ENCODE measurements around the gene WWOX.
A peak's percentile ranks its signal among the peaks of the same experiment; 100 is the strongest.

Gene WWOX

DNA sequence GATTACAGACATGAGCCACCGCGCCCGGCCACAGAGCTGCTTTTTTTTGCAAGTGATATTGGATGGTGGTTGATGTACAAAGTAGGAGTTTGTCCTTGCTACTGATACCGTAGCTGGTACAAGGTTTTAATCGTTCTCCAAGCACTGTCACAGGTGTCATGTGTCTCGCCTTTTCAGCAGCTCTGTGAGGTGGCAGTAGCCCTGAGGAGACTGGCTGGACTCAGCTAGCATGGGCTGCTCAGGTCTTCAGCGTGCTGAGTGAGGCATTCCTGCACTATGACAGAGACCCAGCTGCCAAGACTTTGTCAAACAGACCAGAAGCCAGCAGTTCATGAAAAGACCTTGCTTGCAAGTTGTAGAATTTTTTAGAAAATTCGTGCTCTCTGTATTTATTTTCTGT, 7.2 kb downstream of the WWOX start:
- DNase-seq, result no peak

DNA sequence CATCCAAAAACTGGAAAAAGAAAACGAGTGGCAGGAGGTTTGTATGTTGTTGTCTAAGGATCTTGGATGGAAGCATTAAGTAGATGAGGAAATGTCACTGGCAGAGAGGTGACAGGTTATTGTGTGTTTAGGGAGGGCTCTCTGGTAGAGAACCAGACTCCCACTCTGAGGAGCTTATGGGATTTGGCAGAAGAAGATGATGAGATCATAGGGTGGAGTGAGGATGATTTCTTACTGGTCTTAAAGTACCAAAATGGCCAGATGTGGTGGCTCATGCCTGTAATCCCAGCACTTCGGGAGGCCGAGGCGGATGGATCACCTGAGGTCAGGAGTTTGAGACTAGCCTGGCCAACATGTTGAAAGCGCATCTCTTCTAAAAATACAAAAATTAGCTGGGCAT, 9.0 kb downstream of the WWOX start:
- no peak for DNase-seq

DNA sequence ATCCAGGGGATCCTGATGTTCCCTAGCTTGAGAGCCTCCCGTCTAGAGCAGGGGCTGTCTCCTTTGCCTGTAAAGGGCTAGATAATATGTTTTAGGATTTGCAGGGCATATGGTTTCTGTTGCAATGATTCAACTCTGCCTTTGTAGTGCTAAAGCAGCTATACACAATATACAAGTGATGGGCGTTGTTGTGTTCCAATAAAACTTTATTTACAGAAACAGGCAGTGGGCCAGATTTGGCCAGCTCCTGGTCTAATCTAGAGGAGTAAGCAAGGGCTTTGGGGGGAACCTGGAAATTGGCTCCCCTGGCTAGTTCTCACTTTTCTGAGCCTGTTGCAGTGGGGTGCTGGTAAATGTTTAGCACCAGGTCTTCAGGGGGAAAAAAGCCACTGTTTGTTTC, 13.8 kb downstream of the WWOX start:
- DNase-seq, result no peak

DNA sequence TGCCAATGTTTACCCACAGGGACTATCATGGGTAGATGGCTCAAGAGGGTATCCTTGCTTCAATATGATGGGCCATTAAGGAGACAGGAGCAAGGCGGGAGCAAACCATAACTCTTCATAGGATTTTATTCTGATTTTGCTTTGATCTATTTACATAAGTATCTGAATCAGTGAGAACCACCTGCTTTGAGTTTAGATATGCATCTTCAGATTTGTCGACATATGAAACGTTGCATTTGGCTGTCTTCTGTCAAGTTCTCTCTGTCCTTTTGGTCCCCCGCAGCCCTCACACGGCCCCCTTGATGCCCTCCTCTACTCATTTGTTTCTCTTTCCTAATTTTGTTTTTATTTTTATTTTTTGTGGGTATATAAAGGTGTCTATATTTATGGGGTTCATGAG, 16.2 kb downstream of the WWOX start:
- no peak for DNase-seq

DNA sequence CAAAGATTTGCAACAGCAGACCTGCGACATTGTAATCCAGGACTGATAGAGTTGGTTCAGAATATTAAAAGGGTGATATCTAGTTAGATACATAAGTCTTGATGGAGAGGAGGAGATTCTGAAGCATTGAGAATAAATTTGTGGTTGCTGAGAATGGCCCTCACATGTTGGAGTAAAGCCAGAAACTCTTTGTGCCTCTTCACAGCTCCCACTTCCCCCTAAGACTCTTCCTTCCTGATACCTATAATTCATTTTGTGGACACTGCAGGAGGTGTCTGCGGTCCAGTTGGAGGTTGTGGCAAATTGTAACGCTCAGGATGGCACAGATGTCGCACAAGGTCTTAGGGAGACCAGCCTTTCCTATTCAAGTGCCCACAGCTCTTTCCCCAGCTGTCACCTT, 17.5 kb downstream of the WWOX start:
- DNase-seq, result peak; percentile 17

DNA sequence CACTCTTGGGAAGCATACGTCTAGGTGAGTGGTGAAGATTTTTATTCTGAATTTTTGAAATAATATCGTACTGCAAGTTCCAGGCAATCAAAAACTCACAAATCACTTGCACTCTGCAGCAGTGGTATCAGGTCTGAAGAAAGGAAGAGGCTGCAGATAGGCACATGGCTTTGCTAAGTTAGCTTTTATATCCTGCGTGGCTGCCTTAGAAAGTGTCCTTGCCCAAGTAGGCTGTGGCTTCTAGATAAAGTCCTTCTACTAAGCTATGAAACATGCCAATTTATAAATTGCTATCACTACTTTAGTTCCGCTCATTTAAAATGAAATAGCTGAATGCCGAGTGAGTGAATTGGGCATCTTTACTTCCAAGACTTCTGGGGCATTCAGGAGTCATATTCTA, 17.9 kb downstream of the WWOX start:
- no peak for DNase-seq

DNA sequence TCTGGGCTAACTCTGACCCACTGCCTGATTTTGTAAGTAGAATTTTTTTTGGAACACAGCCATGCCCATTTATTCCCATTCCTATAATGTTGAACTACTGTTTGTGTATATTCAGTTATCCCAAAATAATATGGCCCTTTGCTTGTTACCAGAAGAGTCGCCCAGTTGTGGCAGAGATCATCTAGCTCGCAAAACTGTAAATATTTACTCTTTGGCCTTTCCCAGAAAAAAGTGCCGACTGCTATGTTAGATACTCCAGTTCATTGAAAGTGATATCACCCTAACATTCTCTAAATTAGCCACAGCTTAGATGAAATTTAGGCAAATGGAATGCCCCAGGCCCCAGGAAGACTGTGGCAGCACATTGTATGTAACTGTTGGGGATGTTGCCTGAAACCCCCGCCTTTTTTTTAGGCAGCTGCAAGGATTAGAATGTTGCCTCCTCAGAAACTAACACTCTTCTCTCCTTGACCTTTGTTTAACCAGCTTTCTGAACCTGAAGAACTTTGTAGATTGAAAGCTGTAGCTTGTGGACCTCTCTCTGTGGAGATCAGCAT, 19.1 kb downstream of the WWOX start:
- no peak for DNase-seq

DNA sequence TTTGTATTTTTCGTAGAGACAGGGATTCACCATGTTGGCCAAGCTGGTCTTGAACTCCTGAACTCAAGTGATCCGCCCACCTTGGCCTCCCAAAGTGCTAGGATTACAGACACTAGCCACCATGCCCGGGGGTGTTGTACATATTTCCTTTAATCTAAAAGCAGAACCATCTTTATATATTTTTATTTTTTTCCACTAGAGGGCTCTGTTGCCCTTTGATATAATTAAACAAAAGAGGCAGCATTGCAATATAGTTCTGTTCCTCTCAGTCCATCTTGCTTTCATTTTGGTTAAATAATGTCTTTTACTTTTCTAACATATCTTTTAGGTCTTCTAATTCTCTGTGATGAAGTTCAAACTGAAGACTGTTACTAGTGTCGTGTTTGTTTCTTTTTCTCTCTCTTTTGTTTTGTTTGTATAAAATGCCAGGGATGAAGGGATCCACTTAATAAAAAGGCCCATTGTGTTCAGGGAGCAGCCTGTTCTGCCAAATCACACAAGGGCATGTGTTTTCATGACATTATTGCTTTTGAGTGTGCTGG, 23.4 kb downstream of the WWOX start:
- DNase-seq, result peak; percentile 34

DNA sequence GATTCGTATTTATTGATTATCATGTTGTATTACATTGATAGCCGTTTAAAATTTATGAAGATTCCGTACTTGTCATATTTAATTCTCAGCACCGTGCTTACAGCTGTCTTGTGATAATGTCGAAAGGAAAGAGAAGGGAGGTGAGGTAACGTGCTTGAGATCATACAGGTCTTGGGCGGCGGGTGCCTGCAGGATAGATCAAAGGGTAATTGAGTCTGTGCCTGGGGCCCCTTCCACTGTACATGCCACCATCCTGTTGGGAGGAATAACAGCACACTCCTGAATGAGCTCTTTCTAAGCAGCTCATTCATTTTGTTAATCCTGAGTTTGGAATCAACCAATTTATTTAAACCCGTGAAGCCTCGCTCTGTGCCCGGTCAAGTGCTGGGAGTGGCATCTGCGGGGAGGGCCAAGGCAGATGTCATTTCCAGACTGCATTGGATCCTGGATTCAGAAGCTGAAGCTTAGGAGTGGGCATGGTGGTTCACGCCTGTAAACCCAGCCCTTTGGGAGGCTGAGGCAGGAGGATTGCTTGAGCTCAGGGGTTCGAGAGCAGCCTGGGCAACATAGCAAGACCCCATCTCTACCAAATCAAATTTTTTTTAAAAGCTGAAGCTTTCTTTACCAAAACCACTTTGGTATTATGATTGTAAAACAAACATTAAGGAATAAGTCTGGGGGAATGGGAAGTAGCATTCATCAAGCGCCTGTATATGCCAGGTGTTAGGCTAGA, 25.8 kb downstream of the WWOX start:
- DNase-seq, result no peak

DNA sequence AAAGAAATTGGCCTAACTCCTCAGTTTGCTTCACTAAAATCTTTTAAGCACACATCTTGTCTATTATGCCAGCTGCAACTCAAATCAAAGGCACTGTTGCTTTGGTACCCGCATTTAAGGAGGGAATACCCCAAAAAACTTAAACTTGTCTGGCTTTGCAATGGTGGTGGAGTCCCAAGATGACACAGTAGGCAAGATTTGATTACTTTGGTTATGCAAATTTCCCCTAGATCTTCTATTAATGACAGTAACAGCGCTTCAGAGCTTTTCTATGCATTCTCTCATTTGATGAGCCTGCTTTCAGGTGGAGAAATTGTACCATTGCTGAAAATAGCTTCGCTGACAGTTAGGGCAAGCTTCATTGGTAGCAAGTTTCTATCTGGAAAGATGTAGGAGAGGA, 27.2 kb downstream of the WWOX start:
- DNase-seq, result no peak

DNA sequence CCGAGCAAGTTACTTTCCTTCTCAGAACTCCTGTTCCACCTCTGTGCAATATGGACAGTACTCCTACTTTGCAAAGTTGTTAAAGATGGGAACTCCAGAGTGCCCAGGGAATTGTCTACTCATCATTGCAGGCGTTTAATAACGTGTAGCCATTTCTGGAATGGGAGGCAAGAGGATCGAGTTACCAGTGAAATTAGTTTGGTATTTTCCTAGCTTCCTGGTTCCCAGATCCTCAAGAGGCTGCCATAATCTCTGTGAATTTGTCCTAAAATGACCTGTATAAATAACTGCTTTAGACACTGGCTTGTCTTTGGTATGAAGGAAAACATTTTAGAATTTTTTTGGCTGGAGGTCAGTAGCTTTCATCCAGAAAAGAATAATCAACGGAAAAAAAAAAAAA, 27.7 kb downstream of the WWOX start:
- no peak for DNase-seq

DNA sequence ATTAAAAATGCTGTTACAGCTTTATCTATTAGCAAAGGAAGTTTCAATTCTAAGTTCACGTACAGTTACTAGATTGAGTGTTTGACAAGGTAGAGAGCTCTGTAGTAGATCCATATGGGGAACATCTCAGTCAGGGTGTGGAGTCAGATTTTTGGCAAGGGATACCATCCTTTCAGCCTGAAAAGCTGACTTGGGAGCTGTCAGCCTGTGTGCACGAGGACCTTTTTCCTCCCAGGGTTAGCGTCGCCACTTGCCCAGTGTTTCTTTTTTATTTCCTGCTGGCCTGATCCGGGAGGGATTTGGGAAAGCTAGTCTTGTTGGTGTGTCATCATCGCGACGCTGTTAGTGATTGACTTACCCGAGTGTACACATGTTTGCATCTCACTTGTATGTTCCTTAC, 29.5 kb downstream of the WWOX start:
- no peak for DNase-seq

DNA sequence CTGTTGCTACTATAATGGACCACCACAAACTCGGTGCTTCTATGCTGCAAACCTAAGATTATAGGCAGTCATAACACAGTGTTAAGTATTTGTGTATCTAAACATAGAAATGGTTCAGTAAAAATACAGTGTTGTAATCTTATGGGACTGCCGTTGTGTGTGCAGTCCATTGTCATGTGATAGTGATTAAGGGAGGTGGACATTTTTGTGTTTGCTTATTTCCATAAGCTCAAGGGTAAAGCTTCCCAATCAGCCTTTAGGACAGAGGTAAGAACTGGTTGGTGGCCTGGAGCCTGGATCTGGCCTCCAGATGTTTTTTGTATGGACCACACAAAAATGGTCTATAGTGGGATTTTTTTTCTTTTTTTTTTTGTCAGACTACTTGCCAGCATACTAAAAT, 29.9 kb downstream of the WWOX start:
- DNase-seq, result no peak

DNA sequence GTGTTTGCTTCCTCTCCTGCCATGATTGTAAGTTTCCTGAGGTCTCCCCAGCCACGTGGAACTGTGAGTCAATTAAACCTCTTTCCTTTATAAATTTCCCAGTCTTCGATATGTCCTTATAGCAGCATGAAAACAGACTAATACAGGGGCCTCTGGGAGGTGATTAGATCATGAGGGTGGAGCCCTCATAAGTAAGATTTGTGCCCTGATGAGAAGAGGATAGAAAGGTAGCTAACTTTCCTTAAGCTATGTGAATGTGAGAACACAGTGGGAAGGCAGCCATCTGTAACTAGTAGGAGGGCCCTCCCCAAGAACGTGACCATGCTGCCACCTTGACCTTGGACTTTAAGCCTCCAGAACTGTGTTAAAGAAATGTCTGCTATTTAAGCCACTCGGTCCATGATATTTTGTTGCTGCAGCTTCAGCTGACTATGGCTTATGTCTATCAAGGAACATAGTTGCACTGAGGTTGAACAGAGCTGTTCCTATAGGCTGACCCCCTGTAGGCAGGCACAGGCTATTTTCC, 30.7 kb downstream of the WWOX start:
- DNase-seq, result no peak

DNA sequence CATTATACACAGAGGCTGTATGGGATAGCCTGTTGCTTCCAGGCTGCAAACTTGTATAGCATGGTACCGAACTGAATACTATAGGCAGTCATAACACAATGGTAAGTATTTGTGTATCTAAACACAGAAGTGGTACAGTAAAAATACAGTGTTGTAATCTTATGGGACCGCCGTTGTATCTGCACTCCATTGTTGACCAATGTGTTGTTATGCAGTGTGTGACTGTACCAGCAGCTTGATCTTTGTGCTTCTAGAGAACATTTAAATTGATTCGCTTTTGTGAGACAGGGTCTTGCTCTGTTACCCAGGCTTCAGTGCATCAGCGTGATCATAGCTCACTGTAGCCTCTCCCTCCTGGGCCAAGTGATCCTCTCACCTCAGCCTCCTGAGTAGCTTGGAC, 31.5 kb downstream of the WWOX start:
- no peak for DNase-seq

DNA sequence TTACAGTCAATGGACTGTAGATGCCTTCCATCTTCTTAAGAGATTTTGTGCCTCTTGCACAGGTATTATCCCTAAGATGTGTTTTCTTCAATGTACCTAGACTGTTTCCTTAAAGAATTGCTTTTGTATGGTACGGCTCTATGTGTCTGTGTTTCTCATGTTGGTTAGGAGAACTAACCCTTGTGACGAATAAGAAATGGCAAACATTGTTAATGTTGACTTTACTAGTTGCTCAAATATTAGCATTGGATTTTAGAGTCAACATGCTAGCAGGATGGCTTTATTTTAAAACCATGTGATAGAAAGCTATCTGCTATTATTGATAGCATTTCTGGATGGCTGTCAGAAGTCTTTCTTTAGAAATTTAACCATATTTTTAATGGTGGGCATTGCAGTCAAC, 34.5 kb downstream of the WWOX start:
- no peak for DNase-seq

DNA sequence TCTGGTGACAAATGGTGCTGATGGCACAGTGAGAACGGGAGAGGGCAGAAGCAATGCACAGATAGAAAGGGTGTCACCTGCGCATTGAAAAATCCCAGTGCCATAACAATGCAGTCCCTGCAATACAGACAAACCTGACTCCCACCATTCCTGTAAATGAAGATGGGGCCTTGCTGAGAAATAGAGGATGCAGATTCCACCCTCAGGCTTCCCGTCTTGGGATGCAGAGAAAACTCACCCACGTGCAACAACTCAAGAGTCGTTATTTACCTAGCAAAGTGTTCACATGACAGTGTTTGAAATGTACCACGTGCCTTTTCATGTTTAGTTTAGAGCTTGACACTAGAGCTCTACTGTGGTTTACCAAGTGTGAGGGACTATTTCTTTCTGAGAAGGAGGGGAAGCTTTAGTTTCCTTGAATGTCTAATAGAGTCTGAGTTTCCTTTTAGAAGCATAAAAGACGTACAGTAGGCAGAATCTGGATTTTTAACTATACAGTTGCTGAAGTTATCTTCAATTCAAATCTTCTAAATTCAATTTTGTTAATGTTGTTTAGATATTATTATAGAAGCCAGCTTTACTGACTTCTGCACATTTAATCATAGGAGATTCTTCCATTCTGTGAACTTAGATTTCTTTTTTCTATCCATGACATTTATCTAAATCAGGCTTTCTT, 35.6 kb downstream of the WWOX start:
- DNase-seq, result peak; percentile 4

DNA sequence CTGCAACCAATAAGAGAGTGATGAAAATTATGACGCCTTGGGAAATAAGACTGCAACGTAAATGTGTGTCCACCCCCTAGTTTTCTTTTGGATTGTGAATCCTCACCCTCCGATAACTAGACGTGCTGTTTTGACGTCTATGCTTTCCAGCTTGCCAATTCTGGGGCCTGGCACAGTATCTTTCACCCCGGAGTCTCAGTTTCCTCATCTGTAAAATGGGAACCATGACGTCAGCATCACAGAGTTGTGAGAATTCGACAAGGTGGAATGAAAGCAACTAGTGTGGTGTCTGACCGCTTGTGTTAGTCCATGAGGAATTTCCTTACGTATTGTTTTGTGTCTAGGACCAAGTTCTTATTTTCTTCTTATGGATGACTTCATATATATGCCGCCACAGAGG, 37.7 kb downstream of the WWOX start:
- DNase-seq, result no peak

DNA sequence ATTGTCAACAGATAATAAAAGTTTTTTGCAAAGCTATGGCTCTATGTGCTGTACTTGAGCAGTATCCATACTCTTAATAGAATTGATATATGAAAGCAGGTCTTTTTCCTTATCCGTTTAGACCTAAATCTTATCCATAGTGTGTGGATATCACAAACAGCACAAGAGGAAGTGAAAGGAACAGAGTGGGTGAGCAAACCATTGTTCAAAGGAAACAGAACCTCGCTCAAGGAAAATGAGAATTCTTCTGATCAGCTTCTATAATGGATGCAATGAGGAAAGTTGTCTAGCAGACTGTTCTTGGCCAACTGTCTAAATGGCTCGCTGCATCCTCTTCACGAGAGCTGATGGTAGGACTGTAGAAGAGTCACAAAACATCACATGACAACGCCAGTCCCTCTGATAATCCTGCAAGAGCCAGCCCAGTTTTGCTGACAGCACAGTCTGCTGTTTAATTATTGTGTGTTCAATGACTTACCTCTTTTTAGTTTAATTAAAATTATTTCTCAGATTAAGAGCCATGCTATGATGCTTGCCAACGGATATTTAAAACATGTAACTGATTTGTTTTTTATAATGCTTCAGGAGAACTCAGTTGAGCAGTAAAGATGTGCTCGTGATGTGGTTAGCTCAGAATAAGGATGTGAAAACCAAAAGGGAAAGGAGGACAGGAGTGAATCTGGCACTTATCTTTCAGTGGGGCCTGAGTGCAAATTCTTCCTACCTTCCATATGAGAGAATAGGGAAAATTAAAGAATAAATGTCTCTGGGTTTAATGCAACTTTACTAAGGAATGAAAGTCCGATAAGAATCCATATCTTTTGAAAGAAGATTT, 38.5 kb downstream of the WWOX start:
- no peak for DNase-seq

DNA sequence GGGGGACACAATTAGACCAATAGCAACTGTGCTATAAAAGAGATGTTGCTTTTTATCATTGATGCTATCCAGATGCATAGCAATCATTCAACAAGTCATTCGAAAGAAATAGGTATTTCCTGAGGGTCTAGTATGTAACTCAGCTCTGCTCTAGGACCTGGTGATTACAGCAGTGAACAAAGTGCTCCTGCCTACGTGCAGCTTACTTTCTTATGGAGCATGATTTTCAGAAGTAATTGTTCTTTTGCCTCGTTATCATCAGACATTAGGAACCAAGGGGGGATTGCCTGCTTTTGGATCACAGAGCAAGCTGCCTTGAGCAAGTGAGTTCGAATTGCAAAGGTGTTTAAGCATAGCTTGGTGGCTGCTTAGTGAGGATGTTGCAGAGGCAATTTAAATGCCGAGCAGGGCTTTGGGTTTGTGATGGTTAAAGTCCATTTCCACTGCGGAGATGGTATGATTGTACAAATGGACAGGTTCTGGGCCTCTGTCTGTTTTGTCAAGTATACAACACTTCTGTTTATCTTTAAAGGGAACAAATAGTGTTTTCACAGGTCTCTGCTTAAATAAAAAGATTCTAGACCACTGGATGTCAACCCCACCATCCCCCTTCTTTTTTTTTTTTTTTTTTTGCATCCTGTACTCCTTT, 41.5 kb downstream of the WWOX start:
- DNase-seq, result no peak

DNA sequence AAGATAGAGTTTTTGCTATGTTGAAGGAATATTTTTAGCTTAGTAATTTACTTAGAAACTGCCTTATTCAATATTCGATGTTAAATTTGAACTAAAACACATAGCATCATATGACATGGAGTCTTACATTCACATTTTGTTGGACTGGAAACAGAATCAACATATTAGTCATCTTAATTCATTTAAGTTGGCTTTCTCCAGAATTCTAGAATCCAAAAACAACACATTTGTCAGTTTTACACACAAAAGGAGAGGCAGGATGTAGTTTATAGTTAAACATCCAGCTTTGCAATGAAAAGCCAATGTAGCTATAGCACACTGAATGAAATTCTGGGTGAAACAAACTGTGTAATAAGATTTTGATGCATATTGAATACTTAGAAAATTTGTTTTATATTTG, 43.3 kb downstream of the WWOX start:
- no peak for DNase-seq

DNA sequence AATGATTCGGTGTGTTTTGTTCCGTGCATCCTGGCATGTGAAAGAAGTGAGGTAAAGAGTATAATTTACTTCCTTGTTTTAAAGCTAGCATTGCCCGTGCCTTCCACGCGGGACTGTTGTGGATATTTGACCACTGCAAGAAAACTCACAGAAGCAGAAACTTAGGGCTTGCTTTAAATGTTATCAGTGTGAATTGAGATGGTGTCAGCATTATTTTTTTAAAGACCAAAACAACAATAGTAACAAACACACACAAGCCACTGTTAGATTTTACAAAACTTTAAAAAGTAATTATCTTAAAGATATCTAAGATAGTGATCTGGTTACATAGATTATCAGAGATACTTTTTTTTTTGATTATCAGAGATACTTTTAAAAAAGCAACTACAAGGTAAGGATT, 47.4 kb downstream of the WWOX start:
- no peak for DNase-seq

Data from DMS79 (cell line).